Effector memory CD4-positive, alpha-beta T cell (primary cell): ENCODE measurements around the gene ATRAID.

Experiments
- DNase-seq, 3 donors: peaks; one replicate each; pipeline ENCODE4 v3.0.0-alpha.2; 2020
- H3K27ac ChIP-seq: 2 replicates; pipeline ENCODE4 v1.7.0; 2013; ENCODE audit warnings: mild to moderate bottlenecking, low read length, moderate library complexity; ENCODE audit not compliant: insufficient read depth, poor library complexity, severe bottlenecking
- H3K27me3 ChIP-seq: replicated peaks from 2 replicates; pipeline ENCODE4 v1.7.0; 2013; ENCODE audit warnings: mild to moderate bottlenecking, low read length; ENCODE audit not compliant: insufficient read depth, control insufficient read depth, poor library complexity, severe bottlenecking
- H3K36me3 ChIP-seq: 2 replicates; pipeline ENCODE4 v1.7.0; 2013; ENCODE audit warnings: mild to moderate bottlenecking, low read length, moderate library complexity; ENCODE audit not compliant: control insufficient read depth, insufficient read depth
- H3K4me1 ChIP-seq: 2 replicates; pipeline ENCODE4 v1.7.0; 2013; ENCODE audit warnings: low read length, mild to moderate bottlenecking; ENCODE audit not compliant: control insufficient read depth, insufficient read depth, poor library complexity, severe bottlenecking
- H3K4me3 ChIP-seq: 2 replicates; pipeline ENCODE4 v1.7.0; 2013; ENCODE audit warnings: low read length, low read depth, mild to moderate bottlenecking; ENCODE audit not compliant: insufficient read depth, poor library complexity, severe bottlenecking
- H3K9me3 ChIP-seq: 2 replicates; pipeline ENCODE4 v1.7.0; 2013; ENCODE audit warnings: mild to moderate bottlenecking, low read length, moderate library complexity; ENCODE audit not compliant: control insufficient read depth

The ATRAID gene

GRCh38 chr2:27206346-27206745 lies 5.5 kb upstream of the ATRAID start:
- no peak for DNase-seq
- Histone ChIP-seq H3K27me3 (no peaks in the 10 kb centered on the region), H3K4me3 (no peak overlapping the region), H3K36me3 (peaks cover 43% of the 10 kb centered on the region), H3K27ac (no peak overlapping the region), H3K4me1 (peaks cover 11% of the 10 kb centered on the region), H3K9me3 (no peaks in the 10 kb centered on the region)

- H3K4me1 ChIP-seq: peaks cover 22% of the 10 kb centered on the region
These were observed 3.3 kb upstream of the ATRAID start for GRCh38 chr2:27208486-27209050.

GRCh38 chr2:27209621-27210401 lies 2.0 kb upstream of the ATRAID start:
- H3K27me3 ChIP-seq: no peaks in the 10 kb centered on the region
- peaks cover 24% of the 10 kb centered on the region for H3K36me3 ChIP-seq
- H3K9me3 ChIP-seq: no peaks in the 10 kb centered on the region
- DNase-seq: no peak
- no peak overlapping the region for H3K4me3 ChIP-seq
- H3K27ac ChIP-seq: no peak overlapping the region
- peaks cover 16% of the 10 kb centered on the region for H3K4me1 ChIP-seq

More at GRCh38 chr2:27208486-27209050, 3.3 kb upstream of the ATRAID start:
- H3K4me3 ChIP-seq: no peak overlapping the region
- no peak for DNase-seq
- H3K9me3 ChIP-seq: no peaks in the 10 kb centered on the region
- H3K27me3 ChIP-seq: no peaks in the 10 kb centered on the region
- H3K36me3 ChIP-seq: peaks cover 31% of the 10 kb centered on the region
- no peak overlapping the region for H3K27ac ChIP-seq

GRCh38 chr2:27211241-27211942 lies 449 bp upstream of the ATRAID start:
- peaks cover 13% of the 10 kb centered on the region for H3K36me3 ChIP-seq
- no peaks in the 10 kb centered on the region for H3K9me3 ChIP-seq
- no peak for DNase-seq
- peak overlapping the region; percentile 99 for H3K27ac ChIP-seq
- H3K4me3 ChIP-seq: peak overlapping the region; percentile 90
- H3K4me1 ChIP-seq: peaks cover 16% of the 10 kb centered on the region
- no peaks in the 10 kb centered on the region for H3K27me3 ChIP-seq

GRCh38 chr2:27212626-27213471 lies 1.0 kb downstream of the ATRAID start:
- Histone ChIP-seq H3K4me3 (peak overlapping the region; percentile 90), H3K9me3 (no peaks in the 10 kb centered on the region), H3K27me3 (no peaks in the 10 kb centered on the region), H3K36me3 (no peaks in the 10 kb centered on the region), H3K4me1 (peaks cover 19% of the 10 kb centered on the region), H3K27ac (peak overlapping the region; percentile 99)
- DNase-seq: peak; percentile 27 to 45 (median 38)

GRCh38 chr2:27214941-27215340 lies 3.1 kb downstream of the ATRAID start:
- Histone ChIP-seq H3K4me3 (no peak overlapping the region), H3K27ac (no peak overlapping the region)

GRCh38 chr2:27216416-27217137 lies 4.7 kb downstream of the ATRAID start:
- no peak for DNase-seq
- Histone ChIP-seq H3K27ac (peak overlapping the region; percentile 67), H3K4me1 (peaks cover 18% of the 10 kb centered on the region), H3K36me3 (no peaks in the 10 kb centered on the region), H3K9me3 (no peaks in the 10 kb centered on the region), H3K4me3 (peak overlapping the region; percentile 76), H3K27me3 (no peaks in the 10 kb centered on the region)

More at GRCh38 chr2:27214941-27215340, 3.1 kb downstream of the ATRAID start:
- no peaks in the 10 kb centered on the region for H3K27me3 ChIP-seq
- no peaks in the 10 kb centered on the region for H3K36me3 ChIP-seq
- H3K4me1 ChIP-seq: peaks cover 24% of the 10 kb centered on the region
- no peaks in the 10 kb centered on the region for H3K9me3 ChIP-seq
- no peak for DNase-seq

- Histone ChIP-seq H3K4me1 (peaks cover 18% of the 10 kb centered on the region), H3K36me3 (peaks cover 3% of the 10 kb centered on the region), H3K4me3 (peak within 1 kb of the TSS; percentile 76), H3K27me3 (no peaks in the 10 kb centered on the region), H3K27ac (peak within 1 kb of the TSS; percentile 67), H3K9me3 (no peaks in the 10 kb centered on the region)
- peak; percentile 72 to 77 (median 75) for DNase-seq
These were observed 5.6 kb downstream of the ATRAID start, which contains the start of gene CAD for GRCh38 chr2:27217173-27218121. Gene CAD (plus strand): TSS chr2:27217369. CDS start chr2:27217552, 183 bp downstream.
